HG03469 (cell line): ENCODE results near the gene KCTD10.

Experiments
- ATAC-seq: cut with Tn5 transposase; IDR thresholded peaks from one replicate; pipeline ENCODE4 v1.9.1; 2021; ENCODE audit warnings: mild to moderate bottlenecking, moderate library complexity, moderate number of reproducible peaks; ENCODE audit not compliant: unreplicated experiment

KCTD10 gene, protein sequence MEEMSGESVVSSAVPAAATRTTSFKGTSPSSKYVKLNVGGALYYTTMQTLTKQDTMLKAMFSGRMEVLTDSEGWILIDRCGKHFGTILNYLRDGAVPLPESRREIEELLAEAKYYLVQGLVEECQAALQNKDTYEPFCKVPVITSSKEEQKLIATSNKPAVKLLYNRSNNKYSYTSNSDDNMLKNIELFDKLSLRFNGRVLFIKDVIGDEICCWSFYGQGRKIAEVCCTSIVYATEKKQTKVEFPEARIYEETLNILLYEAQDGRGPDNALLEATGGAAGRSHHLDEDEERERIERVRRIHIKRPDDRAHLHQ

DNA sequence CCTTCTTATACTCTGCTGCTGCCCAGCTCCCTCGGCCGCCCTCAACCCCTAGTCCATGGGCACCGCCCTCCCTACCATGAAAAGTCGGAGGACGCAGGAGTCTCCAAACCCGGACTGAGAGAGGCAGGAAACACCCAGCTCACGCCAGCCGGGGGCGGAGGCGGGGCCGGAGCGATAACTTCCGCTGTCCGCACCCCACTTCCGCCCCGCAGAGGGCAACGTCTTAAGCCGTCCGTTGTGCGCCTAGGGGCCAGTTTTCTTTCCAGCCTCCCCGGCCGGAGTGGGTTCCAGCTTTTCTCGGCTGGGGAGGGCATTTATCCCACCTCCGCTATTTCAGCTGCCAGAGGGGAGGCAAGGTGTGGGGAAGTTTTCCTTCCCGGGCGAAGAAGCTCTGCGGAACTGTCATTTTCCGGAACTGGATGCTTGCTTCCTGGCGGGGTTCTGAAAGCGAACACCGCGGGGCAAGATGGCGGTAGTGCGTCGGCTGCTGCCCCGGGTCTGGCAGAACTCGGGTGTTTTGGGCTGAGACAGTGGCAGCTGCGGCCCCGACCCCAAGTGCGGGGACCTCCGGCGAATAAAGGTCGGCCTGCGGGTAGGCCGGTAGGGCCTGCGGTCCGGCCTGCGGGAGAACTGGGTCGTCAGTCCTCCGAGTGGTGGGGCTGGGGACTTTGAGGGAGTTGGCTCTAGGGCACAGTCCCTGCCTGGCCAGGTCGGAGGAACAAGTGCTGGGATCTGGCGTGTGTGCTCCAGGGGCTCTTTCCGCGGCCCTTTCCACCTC, at the start of gene KCTD10, which contains the start of gene UBE3B:
TSS of gene KCTD10 (minus strand) at position 116 of the 778 bp plus-strand sequence. CDS start at position 78, 38 bp downstream.
TSS of gene UBE3B (plus strand) at position 450 of the 778 bp plus-strand sequence. CDS start 5,918 bp downstream, outside the sequence.
- peak; percentile 79 for ATAC-seq

DNA sequence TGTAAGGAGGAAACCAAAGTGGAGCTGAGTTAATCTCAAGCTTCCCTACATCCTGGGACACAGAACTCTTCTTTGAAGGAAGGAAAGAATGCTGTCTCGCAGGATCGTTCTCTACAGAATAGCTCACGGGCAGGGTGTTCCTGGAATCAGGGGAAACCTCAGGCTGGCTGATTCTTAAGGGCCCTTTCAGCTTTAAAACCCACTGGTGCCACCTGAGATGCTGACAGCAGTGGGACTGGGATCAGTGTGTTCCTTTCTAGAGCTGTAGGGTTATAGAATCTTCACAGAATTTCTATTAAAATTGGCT, 48.1 kb upstream of the KCTD10 start:
- no peak for ATAC-seq

DNA sequence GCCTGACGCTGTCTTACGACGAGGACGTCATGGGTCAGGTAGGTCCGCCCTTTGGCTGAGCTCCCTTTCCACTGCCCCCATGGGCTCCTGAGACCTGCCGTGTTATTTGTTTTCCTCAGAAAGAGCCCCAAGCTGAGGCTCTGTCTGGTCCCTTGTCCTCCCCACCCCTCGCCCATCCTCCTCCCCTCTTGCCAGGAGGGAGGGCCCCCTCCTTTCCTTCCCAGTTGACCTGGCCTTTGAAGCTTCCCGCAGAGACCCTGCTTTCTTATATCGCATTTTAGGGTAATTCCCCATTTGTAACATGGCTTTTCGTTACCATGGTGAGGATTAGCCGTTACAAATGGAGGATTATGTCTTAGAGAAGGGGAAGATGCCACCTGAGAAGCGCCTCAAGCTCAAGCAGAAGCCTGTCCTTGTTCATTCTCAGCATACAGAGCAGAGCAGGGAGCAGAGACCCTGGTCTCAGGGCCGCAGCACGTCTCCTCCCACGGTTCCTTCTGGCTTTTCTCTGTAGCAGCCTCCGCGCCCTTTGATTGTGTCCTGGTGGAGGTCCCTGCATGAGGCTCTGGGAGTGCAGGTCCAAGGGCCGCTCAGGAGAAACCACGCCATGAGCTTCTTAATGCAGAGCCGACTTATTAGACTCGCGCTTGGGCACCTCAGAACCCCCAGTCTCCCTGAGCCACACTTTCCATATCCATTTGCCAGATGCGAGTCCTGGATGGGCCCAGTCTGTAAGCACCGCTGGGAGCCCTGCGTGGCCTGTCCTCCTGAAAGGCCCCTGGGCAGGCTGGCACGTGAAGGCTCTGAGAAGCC, 47.6 kb upstream of the KCTD10 start:
- no peak for ATAC-seq

DNA sequence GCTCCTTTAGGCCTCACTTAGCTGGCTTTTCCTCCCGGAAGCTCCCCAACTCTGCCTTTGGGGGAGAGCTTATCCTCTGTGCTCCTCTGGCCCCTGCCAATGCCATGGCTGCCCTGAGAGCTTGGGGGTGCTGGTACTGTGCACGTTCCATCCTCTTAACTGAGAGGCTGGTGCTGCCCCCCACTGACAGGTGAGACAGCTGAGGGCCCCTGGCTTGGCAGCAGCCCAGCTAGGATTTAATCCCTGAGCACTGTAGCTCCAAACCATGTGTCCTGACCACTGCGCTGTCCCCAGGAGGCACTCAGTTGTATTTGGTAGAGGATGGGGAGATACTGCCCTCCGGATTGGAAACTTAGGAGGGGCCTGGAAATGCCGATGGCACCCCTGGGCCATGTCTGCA, 46.4 kb upstream of the KCTD10 start:
- no peak for ATAC-seq

DNA sequence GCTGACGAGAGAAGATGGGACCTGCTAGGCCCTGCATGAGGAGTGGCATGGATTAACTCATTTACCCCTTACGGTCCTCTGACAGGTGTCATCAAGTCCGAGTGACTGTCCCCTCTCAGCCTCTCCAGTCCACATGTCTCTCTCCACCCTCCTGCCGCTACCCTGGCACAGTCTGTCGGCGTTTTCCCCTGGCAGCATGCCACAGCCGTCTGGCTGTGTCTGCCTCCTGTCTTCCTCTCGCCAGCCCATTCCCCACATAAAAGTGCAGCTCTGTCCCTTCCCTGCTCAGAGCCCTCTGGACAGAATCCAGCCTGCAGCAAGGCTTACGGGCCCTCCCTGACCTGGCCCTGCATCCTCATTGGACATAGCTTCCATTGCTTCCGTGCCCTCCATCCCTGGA, 46.0 kb upstream of the KCTD10 start:
- ATAC-seq = no peak

DNA sequence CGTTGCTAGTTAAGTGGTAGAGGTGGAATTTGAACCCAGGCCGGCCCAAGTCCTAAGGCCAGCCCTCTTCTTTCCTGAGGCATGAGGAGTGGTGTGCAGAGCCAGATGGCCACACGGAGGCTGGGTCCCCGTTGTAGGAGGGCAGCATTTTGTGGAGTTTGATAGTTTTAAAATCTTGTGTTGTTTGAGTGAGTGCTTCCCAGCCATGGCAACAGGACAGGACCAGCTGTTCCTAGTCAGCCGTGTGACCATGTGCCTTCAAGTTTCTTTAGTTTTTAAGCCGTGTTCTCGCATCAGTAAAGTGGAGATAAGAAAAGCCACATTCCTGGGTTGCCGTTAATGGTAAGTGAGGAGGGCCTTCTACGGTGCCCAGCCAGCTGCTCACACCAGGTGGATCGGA, 44.7 kb upstream of the KCTD10 start:
- ATAC-seq = no peak

DNA sequence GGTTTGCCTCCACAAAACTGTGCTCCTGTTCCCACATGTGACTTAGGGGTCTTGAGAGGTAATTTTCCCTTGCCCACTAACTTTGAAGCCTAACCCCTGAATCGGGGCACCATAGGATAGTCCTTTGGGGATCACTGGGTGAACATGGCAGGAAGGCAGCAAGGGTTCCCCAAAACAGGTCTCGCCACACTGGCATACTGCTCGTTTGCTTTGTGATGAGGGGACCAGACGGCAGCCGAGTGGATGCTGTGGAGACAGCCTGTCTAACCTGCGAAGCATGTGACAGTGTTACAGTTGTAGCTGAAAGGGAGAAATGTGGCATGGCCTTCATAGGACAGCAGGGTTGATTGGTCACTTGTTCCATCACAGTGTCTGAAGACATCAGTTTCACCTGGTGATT, 42.7 kb upstream of the KCTD10 start:
- ATAC-seq = no peak

DNA sequence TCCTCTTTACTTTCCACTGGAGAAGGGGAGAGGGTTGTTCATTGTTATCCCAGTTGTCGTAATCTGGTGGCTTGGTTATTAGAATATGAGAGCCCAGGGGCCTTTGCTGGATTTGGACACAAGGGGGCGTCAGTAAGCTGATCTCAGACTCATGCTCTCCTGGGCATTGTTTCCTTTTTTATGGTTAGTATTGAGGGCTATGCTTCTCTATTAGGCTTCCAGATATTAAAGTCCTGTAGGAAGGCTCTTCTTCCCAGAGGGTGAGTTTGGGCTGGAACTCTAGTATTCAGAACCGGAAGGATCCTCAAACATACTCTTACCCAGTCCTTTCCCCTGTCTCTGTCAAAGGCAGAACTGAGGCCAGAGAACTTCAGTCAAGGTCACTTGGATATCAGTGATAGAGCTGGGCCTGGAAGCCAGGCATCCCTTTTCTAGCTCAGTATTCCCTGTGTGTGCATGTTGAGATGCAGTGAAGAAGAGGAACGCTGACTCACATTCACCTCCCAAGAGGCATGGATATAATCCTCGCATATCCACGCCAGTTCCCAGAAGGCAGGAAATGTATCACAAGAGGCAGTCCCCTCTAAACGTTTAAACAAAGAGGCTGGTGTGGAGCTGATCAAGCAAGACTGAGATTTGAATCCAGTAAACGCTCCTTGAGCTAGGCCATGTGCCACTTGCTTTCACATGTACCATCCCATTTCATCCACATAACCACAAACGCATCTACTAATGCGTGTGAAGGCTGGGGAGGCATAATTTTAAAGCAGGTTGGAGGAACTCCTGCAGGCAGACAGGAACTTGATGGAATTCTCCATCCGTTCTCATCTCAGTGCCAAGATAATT, 41.9 kb upstream of the KCTD10 start:
- ATAC-seq = no peak

DNA sequence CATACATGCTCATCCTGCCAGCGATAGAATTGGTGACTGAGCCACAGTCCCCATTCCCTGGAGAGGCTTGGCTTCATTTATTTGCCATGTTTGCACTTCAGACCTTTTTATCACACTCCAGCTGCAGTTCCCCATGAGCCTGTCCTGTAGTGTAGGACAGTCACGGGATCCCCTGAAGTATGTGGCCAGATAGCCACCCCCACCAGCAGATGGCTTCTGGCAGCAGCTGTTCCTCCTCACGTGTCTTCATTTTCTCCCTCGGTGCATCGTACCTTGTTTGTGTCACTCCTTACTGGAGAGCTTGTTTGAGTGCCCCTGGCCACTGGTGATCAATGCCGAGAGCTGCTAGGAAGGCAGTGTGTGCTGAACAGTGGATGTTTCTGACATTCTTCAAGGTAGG, 40.5 kb upstream of the KCTD10 start:
- ATAC-seq = no peak

DNA sequence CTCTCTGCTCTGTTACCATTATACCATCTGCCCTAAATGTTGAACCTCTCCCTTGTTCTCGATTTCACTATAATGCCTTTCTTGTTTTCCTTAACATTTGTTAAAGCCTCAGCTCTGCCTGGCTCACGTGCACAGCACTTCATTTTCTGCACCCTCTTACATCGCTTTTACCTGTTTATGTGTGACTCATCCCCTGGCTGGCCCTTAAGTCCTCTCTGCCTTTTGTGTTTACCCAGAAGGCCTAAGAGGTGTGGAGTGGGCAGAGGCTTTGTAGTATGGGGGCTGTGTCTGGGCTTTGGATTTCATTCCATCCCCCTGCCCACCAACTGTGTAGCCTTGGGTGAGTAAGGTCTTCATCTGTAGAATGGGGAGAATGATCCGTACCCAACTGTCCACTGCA, 36.9 kb upstream of the KCTD10 start:
- ATAC-seq = no peak

DNA sequence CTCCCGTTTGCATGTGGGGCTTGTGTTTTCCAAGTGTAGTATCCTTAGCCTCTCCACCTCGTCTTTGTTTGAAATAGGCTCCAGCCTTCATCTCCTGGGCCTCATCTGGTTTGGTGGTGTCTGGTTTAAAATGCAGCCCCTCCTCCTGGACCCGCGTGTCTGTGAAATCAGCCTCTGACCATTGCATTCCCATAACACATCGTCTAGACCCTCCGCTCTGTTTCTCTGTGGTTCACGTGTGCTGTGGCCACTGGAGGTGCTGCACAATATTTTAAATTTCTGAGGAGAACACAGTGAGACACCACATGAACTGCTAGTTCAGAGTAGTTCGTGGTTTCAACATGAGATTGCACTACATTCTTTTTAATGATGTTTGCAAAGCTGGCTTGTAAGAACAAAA, 36.0 kb upstream of the KCTD10 start:
- ATAC-seq = no peak

DNA sequence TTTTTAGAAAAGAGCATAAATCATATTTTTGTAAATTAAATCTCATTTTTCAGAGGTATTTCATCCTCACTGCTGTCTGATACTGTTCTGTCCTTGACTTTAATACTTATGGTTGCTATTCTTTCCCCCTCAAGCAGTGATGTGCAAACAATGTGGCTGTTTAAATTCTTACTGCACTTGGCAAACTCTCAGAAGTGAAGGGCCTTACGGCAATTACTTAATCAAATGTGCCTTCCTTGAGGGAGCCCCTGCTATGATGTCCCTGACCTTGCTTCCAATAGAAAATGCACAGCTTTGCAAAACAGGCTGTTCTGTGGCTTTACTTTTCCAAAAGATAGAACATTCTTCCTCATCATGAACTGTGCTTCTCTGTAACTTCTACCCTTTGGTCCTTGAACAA, 35.5 kb upstream of the KCTD10 start:
- ATAC-seq = no peak

DNA sequence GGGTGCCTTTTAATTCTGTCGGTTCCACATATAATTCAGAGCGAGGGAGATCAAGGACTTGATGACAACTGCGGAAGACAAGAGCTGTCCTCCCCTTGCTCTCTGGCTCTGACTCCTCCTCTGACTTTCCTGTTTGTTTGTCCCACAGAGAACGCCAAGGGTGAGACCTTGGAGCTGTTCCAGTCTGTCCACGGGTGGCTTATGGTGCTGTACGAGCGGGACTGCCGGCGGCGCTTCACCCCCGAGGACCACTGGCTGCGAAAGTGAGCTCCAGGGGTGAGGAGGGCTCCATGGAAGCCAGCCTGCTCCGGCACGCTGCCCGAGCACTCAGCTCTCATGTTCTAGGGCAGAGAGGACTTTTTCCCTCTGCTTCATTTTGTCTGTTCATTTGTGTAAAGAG, 33.1 kb upstream of the KCTD10 start:
- ATAC-seq = no peak

DNA sequence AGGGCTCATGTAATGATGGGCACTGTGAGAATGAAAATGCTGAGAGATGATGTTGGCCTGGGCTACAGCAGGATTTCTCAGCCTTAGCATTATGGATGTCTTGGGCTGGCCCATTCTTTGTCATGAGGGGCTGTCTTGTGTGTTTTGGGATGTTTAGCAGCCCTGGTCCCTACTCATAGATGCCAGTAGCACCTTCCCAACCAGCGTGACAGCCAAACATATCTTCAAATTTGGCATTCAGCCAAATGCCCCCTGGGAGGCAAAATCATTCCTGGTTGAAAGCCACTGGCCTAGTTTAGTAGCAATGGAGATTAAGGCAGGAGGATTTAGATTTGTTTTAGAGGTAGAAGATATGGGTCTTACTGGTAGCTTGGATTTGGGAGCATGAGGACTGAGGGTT, 27.0 kb upstream of the KCTD10 start:
- no peak for ATAC-seq

DNA sequence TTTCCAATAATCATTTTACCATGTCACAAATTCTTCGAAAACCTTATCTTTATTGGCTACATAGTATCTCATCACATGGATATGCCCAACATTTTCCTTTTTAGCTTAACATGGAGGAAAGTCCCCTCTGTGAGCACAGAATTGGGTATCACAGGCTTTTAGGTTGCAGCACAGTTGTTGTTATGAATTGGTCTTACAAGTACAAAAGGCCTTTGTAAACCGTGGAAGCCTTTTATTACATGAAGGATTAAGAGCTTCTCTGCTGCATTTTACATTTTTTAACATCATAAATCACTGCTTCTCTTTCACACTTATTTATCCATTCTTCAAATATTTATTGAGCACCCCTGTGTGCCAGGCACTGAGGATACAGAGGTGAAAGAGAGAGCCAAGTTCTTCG, 26.5 kb upstream of the KCTD10 start:
- no peak for ATAC-seq

DNA sequence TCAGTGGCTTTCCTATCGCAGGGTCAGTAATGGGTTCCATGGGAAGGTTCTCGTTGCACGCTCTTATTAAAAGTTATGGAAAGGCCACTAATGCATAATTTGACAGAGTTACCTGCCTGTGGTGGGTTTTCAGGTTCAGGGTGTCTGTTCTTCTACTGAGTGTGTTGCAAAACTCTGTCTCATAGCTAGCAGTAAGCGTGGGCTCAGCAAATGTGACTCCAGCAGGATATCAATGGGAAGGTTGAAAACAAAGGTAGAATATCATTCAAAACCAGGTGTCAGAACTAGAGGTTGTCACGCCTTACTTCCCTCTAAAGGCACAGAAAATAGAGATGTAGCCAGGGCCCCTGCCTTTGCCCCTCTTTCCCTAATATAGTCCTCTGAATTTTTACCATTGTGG, 25.2 kb upstream of the KCTD10 start:
- no peak for ATAC-seq

DNA sequence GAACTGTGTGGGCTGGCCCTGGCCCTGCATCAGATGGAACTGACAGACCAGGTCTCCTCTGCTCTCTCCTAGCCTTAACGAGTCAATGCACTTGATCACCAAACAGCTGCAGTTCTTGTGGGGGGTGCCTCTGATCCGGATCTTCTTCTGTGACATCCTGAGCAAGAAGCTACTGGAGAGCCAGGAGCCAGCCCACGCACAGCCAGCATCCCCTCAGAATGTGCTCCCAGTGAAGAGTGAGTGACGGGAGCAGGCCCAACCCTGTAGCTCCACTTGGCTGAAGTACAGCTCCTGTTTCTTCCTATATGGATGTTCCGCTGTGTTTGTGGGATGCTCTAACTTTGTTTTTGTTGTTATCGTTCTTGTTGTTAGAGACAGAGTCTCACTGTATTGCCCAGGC, 24.2 kb upstream of the KCTD10 start:
- no peak for ATAC-seq

DNA sequence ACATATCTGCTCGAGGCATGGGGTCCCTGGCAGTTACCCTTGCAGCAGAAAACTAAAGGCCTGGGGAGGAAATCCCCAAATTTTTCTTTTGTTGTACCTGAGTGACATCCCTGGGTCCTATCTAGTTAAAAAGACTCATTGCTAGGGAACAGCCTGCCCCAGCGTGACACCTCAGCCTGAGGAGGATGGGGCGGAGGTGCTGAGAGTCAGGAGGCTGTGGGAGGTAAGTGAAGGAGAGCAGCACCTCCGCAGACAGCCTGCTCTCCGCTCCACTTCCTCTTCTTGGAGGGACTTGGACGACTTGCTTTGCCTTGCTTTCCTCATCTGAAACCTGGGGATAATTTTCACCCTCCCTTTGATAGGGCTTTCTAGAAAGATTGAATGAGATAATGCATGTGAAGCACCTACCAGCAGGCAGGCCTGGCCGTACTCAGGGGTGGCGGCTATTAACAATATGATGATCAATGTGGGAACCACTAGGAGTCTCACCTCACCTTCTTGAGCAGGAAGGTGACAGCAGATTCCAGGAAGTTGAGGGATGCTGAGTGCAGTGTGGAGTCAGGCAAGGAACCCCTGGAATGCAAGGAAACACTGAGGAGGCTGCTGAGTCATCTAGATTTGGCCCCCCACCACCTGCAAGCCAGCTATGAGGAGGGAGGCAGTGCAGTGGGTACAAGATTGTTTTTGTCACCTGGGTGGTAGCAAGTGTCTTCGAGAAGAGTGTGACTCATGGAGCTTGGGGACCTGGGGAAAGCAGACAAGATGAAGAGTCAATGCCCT, 23.5 kb upstream of the KCTD10 start:
- ATAC-seq = no peak

DNA sequence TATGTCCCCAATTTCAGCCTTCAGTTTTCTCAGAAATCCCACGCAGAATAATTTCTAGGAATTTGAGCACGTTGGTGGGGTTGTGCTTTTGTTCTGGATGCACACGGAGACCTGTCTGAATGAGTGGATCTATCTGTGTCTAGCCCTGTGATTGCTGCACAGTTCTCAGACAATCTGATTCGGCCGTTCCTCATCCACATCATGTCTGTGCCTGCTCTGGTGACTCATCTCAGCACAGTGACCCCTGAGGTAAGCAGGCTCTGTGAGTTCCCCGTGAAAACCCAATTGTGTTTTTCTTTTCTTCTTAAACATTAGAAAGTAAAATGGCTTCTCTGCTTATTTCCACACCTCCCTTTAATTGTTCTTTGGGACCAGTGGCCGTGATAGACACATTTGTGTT, 20.6 kb upstream of the KCTD10 start:
- no peak for ATAC-seq

DNA sequence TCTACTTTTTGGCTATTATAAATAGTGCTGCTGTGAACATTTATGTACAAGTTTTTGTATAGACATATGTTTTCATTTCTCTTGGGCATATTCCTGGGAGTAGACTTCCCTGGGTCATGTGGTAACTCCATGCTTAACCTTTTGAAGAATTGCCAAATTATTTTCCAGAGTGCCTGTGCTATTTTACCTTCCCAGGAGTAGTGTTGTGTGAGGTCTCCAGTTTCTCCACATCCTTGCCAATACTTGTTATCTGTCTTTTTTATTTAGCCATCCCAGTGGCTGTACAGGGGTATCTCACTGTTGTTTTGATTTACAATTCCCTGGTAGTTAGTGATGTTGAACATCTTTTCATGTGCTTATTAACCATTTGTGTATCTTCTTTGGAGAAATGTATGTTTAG, 19.2 kb upstream of the KCTD10 start:
- ATAC-seq = no peak
